GM19468 (cell line): ENCODE measurements around the gene EPS15.
"Not testable (repeated sequence)": the region's sequence is repeated elsewhere in the genome, so short reads cannot be mapped to it uniquely, and the experiment has no call there.

ENCODE experiments used
- ATAC-seq: cut with Tn5 transposase; IDR thresholded peaks from one replicate; pipeline ENCODE4 v1.9.1; 2021; ENCODE audit warnings: mild to moderate bottlenecking, moderate library complexity, moderate number of reproducible peaks; ENCODE audit not compliant: unreplicated experiment; ENCODE audit errors: extremely low read depth

The EPS15 gene

DNA sequence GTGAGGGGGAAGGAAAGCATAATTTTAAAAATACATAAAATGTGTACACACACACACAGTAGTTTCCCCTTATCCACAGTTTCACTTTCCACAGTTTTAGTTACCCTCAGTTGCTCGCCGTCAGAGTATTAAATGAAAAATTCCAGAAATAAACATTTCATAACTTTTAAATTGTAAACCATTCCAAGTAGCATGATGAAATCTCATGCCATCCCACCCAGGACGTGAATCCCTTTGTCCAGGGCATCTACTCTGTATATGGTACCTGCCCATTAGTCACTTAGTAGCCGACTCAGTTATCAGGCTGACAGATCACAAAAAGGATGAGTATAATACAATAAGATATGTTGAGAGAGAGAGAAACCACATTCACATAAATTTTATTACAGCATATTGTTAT lies 36.2 kb downstream of the EPS15 start:
- no peak for ATAC-seq

DNA sequence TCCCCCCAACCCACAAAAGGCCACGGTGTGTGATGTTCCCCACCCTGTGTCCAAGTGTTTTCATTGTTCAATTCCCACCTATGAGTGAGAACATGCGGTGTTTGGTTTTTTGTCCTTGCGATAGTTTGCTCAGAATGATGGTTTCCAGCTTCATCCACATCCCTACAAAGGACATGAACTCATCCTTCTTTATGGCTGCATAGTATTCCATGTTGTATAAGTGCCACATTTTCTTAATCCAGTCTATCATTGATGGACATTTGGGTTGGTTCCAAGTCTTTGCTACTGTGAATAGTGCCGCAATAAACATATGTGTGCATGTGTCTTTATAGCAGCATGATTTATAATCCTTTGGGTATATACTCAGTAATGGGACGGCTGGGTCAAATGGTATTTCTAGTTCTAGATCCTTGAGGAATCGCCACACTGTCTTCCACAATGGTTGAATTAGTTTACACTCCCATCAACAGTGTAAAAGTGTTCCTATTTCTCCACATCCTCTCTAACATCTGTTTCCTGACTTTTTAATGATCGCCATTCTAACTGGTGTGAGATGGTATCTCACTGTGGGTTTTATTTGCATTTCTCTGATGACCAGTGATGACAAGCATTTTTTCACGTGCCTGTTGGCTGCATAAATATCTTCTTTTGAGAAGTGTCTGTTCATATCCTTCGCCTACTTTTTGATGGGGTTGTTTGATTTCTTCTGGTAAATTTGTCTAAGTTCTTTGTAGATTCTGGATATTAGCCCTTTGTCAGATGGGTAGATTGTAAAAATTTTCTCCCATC lies 44.0 kb downstream of the EPS15 start:
- not testable (repeated sequence) for ATAC-seq

DNA sequence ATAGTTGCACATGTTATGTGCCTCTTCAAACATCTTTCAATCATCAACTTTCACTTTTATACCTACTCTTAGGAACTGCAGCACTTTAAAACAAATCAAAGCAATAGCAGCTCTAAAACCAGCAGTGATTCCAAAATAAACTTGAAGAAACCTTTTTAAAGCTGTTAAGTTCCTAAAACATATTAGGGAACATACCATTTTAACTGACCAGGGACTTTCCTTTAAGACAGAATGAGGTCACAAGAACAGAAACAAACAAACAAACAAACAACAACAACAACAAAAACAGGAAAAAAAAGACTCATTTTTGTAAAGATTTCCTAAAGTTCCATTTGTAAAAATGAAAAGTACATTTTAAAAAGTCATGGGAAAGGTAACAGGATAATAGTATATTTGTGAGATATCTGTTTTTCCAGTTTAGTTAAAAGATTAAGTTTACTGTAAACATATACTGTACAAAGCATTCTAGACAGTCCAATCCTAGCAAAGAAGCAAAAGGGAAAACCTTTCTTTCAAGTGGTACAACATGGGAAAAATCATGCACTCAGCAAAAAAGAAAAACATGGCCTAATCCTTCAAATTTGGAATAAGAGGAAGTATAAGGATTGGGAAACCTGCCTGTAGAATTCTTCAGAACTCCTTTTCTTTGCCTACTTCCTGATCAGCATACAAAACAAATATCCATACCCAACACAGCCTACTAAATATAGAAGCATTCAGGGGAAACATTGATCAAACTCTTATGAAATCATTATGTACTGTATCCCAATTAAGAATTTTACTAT lies 45.5 kb downstream of the EPS15 start:
- ATAC-seq: no peak

DNA sequence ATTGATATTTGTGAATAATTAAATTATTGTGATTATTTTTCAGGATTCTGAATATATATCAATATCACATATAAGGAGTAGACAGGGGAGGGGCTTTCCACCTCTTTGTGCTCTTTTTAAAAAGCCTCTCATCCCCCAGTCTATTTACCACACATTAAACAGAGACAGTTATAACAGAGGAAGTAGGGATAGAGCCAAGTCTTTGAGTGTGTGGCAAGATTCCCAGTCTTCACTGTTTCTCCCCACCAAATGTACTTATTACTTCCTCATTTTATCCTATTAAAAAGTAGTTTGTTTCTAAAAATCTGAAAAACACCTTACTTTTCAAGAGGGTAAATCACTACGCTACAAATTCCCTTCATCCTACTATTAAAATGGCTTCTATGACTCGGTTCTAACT lies 46.7 kb downstream of the EPS15 start:
- ATAC-seq: no peak

DNA sequence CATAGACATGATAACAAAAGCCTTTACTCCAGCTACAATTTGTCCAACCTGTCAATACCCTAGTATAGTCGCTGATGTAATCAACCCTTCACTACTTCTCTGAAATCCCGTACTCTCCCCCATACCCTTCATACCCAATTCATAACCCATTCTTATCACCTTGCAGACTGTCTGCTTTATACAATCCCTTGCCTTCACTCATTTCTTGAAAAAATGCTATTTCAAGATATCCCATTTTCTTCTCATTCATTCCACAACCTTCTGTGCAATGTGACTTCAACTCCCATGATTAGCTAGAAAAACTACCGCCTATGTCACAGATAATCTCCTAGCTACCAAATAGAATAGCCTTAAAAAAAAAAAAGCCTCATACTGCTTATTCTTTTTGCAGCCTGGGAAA lies 49.5 kb downstream of the EPS15 start:
- no peak for ATAC-seq

DNA sequence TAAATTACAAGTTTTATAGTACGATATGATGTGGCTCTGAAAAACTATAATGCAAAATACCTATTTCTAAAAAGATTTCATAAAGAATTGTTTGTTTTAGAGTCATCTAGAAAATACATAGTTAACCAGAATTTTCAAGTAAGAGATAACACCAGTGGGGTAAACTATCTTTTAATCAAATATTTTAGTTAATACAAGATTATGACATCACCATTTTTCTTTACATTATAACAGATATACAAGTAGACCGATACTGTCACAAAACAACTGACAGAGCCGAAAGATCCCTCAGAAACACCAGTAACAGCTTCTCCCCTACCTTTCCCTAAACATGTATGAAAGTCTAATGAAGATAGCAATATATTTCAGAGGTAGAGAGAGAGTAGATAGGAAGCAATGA lies 54.2 kb downstream of the EPS15 start:
- ATAC-seq: no peak

DNA sequence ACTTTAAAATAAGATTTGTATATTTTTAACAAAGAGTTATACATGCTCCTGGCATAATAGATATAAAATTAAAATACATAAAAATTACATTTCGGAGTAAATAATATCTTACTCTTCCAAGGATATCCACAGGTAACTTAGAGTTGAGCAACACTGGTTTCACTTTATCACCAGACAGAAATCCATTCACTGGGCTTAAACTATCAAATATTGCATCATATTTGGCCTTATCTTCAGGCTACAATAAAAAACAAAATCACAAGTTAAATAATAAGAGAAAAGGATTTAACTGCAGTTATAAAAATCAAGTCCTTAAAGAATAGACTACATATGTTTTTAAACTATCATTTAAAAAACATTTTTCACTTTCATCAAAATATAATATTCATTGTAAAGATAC lies 55.5 kb downstream of the EPS15 start:
- ATAC-seq: no peak

DNA sequence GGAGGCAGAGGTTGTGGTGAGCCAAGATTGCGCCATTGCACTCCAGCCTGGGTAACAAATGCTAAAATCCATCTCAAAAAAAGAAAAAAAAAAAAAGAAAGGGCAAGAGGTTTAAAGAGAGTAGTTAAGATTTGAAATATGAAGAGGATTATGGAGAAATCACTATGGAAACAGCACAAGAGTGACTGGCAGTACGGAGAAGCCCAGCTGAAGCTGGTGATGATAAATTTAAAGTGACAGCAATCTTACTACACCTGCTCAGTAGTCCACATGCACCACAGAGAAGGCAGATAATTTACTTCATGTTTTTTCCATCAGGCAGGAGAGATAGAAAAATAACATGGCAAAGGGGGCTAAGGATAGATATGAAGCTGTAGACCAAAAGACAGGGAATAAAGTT lies 56.8 kb downstream of the EPS15 start:
- ATAC-seq: not testable (repeated sequence)

DNA sequence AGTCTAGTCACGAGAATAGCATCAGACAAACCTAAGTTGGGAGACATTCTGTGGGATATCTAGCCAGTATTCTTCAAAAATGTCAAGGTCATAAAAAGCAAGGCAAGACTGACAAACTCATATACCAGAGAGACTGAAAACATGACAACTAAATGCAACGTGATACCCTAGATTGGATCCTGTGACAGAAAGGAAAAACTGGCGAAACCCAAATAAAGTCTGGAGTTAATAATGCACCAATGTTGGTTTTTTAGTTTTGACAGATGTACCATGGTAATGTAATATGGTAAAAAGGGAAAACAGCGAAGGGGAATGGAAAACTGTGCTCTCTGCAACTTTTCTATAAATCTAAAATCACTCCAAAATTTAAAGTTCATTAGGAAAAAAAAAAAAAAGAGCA lies 64.5 kb downstream of the EPS15 start:
- no peak for ATAC-seq

DNA sequence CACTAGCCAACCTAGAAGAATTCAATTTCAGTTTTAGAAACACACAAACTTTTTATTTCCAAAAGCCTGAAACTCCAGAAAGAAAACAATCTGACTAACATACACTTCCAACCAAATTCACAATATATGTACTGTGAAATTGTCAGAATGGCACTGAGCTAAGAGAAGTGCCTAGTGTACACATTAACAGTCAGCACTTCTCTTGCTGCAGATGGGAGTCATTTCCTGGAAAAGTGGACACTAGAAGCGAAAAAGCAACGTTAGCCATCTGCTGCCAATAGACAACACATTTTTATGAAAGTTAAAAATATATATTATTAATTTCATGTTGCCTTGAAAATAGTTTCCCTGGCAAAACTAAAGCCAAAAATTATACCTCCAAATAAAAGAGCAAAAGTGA lies 66.1 kb downstream of the EPS15 start:
- no peak for ATAC-seq

DNA sequence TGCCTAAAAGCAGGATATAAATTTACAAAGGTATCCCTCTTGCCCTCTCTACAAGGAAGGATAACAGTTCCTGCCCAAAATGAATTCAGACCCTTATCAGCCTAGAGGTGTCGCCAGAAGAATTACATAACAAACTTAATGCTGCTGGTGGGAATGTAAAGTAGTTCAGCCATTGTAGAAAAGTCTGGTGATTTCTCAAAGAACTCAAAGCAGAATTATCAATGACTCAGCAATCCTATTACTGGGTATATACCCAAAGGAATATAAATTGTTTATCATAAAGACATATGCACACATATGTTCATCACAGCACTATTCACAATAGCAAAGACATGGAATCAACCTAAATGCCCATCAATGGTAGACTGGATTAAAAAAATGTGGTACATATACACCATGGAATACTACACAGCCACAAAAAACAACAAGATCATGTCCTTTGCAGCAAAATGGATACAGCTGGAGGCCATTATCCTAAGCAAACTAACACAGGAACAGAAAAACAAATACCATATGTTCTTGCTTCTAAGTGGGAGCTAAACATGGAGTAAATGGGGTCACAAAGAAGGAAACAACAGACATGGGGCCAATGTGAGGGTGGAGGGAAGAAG lies 70.1 kb downstream of the EPS15 start:
- not testable (repeated sequence) for ATAC-seq

DNA sequence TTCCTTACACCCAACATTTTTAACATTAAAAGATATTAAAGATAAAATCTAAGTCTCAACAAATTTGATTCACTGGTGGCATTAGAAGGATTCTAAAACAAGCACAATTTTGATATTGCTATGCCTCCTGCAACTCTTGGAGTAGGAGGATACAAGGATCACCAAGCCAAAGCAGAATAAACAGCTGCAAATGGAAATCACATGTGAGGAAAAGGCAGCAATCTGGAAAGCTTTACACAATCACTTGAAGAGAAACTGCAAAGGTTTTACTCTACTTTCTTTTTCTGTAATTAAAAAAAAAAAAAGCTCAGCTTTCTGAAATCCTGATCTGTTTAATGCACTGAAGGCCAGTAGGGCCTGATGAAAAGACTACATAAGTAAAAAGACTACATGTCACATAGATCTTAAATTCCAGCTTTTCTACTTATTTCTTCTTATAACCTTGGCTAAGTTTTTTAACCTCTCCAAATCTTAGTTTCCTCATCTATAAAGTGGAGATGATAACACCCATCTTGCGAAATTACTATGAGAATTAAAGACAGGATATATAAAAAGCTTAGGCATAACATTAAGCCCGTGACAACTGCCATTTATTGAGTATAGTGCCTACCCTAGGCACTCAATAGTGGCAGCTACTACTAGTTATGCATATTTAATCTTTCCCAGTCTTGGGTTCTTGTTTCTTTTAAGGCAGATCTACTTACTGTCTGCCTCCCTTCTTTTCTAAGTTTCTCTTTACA lies 73.5 kb downstream of the EPS15 start:
- no peak for ATAC-seq

DNA sequence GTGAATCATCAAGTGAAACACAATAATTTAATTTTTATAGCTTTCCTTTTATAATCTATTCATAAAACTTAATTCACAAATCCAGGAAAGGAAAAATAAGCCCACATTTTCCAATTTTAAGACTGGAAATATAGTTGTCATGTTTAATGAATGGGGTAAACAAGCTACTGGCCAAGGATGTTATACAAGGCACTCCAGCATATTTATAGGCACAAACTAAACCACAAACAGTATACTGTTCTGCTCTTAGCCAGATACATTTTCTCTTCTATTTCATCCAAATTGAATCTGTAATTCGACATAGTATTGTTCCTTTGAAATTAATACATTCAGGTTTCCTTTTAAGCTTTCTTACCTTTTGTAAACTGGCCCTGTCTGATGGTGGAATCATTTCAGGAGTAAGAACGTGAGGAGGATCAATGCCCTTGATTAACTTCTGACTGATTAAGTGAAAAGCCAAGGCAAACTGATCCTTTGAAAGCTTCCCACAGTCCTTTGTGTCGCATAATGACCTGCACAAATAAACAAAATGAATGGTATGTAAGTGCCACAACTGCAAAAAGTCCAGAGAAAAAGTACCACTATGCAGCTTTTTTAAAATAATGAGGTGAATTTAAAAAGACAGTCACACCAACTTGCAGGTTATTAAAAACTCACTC lies 74.4 kb downstream of the EPS15 start:
- no peak for ATAC-seq

DNA sequence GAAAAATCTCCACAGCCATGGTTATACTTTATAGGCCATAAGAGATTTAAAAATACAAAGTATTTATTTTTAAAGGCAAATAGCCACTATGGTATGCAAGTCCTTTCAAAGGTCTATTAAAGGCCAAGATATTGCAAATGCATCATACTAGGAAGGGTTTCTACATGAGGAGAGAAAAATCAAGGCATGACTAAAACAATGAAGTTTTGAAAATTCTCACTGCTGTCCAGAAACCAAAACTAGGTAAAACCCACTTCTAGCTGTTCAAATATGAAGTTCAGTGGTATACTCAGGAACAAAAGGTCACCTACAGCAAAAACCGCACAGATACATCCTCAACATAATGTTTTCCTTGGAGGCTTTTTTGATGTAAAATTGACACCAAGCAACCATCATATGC lies 75.0 kb downstream of the EPS15 start:
- no peak for ATAC-seq

DNA sequence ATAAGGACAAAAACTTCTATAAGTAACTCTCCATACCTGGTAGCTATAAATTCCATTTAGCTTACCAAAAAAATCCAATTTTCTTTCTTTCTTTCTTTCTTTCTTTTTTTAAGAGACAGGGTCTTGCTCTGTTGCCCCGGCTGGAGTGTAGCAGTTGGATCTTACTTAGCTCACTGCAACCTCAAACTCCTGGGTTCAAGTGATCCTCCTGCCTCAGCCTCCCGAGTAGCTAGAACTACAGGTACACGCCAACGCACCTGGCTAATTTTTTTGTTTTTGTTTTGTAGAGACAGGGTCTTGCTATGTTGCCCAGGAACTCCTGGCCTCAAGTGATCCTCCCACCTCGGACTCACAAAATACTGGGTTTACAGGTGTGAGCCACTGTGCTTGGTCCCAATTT lies 75.5 kb downstream of the EPS15 start:
- no peak for ATAC-seq

DNA sequence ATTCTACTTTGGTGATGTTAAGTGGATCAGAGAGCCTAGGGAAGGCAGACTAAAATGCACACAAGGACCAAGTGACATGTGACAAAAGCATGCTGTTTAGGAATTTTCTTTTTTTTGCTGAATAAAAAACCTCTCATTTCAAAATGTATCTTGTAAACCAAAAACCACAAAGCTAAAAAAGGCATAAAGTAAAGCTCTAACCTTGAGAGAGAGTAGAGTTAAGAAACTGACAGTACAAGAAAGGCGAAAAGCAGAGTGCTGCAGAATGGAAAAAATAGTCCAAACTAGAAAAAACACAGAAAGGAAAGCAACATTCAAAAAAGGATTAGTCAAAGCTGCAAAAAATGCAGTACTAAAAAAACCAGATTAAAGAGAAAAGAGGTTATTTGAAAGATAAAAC lies 76.5 kb downstream of the EPS15 start:
- no peak for ATAC-seq

DNA sequence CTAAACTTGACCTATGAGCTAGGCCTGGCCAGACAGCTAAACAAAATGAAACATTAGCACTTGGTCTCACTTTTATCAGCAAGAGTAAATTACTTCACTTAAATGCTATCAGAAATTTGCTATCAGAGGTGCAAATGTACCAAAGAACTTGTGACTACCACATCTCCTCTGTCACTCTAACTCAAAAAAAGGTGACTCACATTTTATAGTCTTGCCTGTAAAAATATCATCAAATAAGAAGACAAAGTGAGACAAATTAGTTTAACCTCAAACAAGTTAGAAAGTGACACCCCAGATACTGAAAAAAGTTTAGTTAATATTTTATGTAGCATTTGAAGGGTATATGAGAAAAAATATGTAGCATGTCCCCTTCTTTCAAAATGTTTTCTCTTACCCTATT lies 76.9 kb downstream of the EPS15 start:
- ATAC-seq: no peak

DNA sequence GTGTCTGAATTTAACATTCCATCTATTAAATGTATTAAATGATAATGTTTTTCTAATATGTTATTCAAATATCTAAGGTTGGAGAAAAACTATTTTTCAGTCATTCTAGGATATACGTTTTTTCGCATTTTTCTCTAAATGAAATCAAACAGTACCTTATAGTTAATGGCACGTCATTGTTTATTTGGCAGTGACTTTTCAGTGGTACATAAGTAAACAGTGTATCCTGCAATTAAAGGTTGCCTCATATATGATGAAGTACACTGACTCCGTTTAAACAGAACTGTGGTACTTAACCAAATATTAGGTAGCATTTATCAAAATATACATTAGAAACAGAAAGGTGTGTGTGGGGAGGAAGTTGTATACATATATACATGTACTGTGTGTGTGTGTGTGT lies 79.2 kb downstream of the EPS15 start:
- no peak for ATAC-seq

DNA sequence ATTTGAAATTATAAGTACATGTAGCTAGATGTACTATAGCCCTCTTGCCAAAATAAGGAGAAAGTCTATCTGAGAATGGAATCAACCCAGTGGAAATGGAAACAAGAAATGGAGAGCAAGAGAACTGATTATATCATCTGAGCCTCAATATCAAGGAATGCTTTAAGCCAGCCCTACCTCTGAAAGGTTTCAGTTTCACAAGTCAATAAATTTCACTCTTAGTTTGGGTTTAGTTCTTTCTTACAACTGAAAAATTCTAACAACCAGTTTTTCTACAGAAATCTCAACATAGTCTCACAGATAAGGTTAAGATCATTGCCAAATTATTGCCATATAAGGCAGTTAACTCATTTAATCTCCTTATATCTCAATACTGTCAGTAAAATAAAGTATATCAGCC lies 80.0 kb downstream of the EPS15 start:
- no peak for ATAC-seq

DNA sequence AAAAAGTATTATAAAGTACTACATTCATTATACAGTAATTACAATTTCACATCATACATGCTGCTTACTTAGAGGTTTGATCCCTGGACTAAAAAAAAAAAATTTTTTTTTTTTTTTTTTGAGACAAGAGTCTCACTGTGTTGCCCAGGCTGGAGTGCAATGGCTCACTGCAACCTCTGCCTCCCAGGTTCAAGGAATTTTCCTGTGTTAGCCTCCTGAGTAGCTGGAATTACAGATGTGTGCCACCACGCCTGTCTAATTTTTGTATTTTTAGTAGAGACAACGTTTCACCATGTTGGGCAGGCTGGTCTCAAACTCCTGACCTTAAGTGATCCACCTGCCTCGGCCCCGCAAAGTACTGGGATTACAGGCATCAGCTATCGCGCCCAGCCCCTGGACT lies 81.7 kb downstream of the EPS15 start:
- ATAC-seq: not testable (repeated sequence)
